GM19467 (cell line): Measurements from ENCODE around the gene SH3PXD2B.

Experiments
- ATAC-seq: cut with Tn5 transposase; IDR thresholded peaks from one replicate; pipeline ENCODE4 v1.9.1; 2021; ENCODE audit warnings: mild to moderate bottlenecking, moderate library complexity; ENCODE audit not compliant: unreplicated experiment

The SH3PXD2B gene

GRCh38 chr5:172454358-172455086, at the start of gene SH3PXD2B:
SH3PXD2B (minus strand) TSS chr5:172454525; CDS start chr5:172454352, 173 bp downstream.
- no peak for ATAC-seq

- ATAC-seq = no peak
Observed at GRCh38 chr5:172502969-172503368, 48.6 kb upstream of the SH3PXD2B start.

- ATAC-seq = no peak
Observed at GRCh38 chr5:172502410-172502809, 48.1 kb upstream of the SH3PXD2B start.

- ATAC-seq = no peak
Observed at GRCh38 chr5:172501708-172502320, 47.5 kb upstream of the SH3PXD2B start.

- no peak for ATAC-seq
Observed at GRCh38 chr5:172499287-172499686, 45.0 kb upstream of the SH3PXD2B start.

- ATAC-seq = no peak
Observed at GRCh38 chr5:172498431-172499129, 44.3 kb upstream of the SH3PXD2B start.

- ATAC-seq = no peak
Observed at GRCh38 chr5:172497591-172498255, 43.4 kb upstream of the SH3PXD2B start.

GRCh38 chr5:172496671-172497371, 42.5 kb upstream of the SH3PXD2B start:
- no peak for ATAC-seq

- ATAC-seq = no peak
Observed at GRCh38 chr5:172494630-172495505, 40.5 kb upstream of the SH3PXD2B start.

- ATAC-seq = no peak
Observed at GRCh38 chr5:172493906-172494305, 39.6 kb upstream of the SH3PXD2B start.

GRCh38 chr5:172493461-172493860, 39.1 kb upstream of the SH3PXD2B start:
- no peak for ATAC-seq

GRCh38 chr5:172493002-172493401, 38.7 kb upstream of the SH3PXD2B start:
- no peak for ATAC-seq

GRCh38 chr5:172492097-172492840, 37.9 kb upstream of the SH3PXD2B start:
- no peak for ATAC-seq

GRCh38 chr5:172491481-172491880, 37.2 kb upstream of the SH3PXD2B start:
- no peak for ATAC-seq

- no peak for ATAC-seq
Observed at GRCh38 chr5:172490514-172491461, 36.5 kb upstream of the SH3PXD2B start.

- ATAC-seq = no peak
Observed at GRCh38 chr5:172488221-172488620, 33.9 kb upstream of the SH3PXD2B start.

- ATAC-seq = no peak
Observed at GRCh38 chr5:172487671-172488070, 33.3 kb upstream of the SH3PXD2B start.

GRCh38 chr5:172486912-172487311, 32.6 kb upstream of the SH3PXD2B start:
- ATAC-seq = no peak
